Nephron (organoid): Measurements from ENCODE around the gene ZNF292.

Experiments used
- H3K27ac Mint-ChIP-seq, 3 experiments: 2 replicates each; pipeline ENCODE4 v1.8.0; 2020; ENCODE audit warnings: mixed read lengths in 3 of 3, mild to moderate bottlenecking in 2 of 3, moderate library complexity in 1 of 3
- H3K27me3 Mint-ChIP-seq: 2 replicates; pipeline ENCODE4 v1.8.0; 2021; ENCODE audit warnings: low read depth, mild to moderate bottlenecking, moderate library complexity, mixed read lengths
- H3K36me3 Mint-ChIP-seq: 2 replicates; pipeline ENCODE4 v1.8.0; 2020; ENCODE audit warnings: low read depth, mixed read lengths
- H3K4me1 Mint-ChIP-seq: 2 replicates; pipeline ENCODE4 v1.8.0; 2020; ENCODE audit warnings: mixed read lengths
- H3K4me3 Mint-ChIP-seq, 3 experiments: 2 replicates each; pipeline ENCODE4 v1.8.0; 2020; ENCODE audit warnings: mild to moderate bottlenecking in 3 of 3, mixed read lengths in 3 of 3, moderate library complexity in 2 of 3
- H3K9me3 Mint-ChIP-seq: 2 replicates; pipeline ENCODE4 v1.8.0; 2020; ENCODE audit warnings: mixed read lengths
- CTCF ChIP-seq, 3 experiments: fragments of 200-600 bp; sonication (generic); IDR thresholded peaks; one replicate each; pipeline ENCODE4 v1.5.0; 2021; ENCODE audit warnings: antibody characterized with exemption in 3 of 3; ENCODE audit not compliant: unreplicated experiment in 3 of 3

Gene ZNF292

GRCh38 chr6:87251725-87252124, 96.4 kb downstream of the ZNF292 start:
- Mint-ChIP-seq H3K4me1 (no peaks in the 10 kb centered on the region), H3K36me3 (peaks cover 86% of the 10 kb centered on the region), H3K4me3 (no peak overlapping the region)

DNA sequence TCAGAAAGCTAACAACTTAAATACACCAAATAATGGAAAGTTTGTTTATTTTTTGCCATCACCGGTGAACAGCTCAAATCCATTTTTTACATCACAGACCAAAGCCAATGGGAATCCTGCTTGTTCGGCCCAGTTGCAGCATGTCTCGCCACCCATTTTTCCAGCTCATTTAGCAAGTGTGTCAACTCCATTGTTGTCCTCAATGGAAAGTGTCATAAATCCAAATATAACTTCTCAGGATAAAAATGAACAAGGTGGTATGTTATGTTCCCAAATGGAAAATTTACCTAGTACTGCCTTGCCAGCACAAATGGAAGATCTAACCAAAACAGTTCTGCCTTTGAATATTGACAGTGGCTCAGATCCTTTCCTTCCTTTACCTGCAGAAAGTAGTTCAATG, 101.7 kb downstream of the ZNF292 start:
- H3K9me3 Mint-ChIP-seq = peaks cover 2% of the 10 kb centered on the region
- H3K27ac Mint-ChIP-seq = no peak overlapping the region
- no peak overlapping the region for H3K4me3 Mint-ChIP-seq
- H3K27me3 Mint-ChIP-seq = no peaks in the 10 kb centered on the region
- H3K4me1 Mint-ChIP-seq = no peaks in the 10 kb centered on the region
- no peak for TF ChIP-seq CTCF (IDR thresholded peaks at IDR 0.05; ENCODE audit: unreplicated experiment in 3 of 3)
- H3K36me3 Mint-ChIP-seq = peaks cover 89% of the 10 kb centered on the region

More at GRCh38 chr6:87251725-87252124, 96.4 kb downstream of the ZNF292 start:
- Mint-ChIP-seq H3K9me3 (peaks cover 2% of the 10 kb centered on the region), H3K27me3 (no peaks in the 10 kb centered on the region), H3K27ac (no peak overlapping the region)
- no peak for TF ChIP-seq CTCF (IDR thresholded peaks at IDR 0.05; ENCODE audit: unreplicated experiment in 3 of 3)

GRCh38 chr6:87257565-87257964, 102.2 kb downstream of the ZNF292 start:
- H3K4me1 Mint-ChIP-seq = no peaks in the 10 kb centered on the region
- H3K4me3 Mint-ChIP-seq = no peak overlapping the region
- H3K27me3 Mint-ChIP-seq = no peaks in the 10 kb centered on the region
- H3K27ac Mint-ChIP-seq = no peak overlapping the region
- no peak for TF ChIP-seq CTCF (IDR thresholded peaks at IDR 0.05; ENCODE audit: unreplicated experiment in 3 of 3)
- H3K36me3 Mint-ChIP-seq = peaks cover 84% of the 10 kb centered on the region
- peaks cover 2% of the 10 kb centered on the region for H3K9me3 Mint-ChIP-seq

DNA sequence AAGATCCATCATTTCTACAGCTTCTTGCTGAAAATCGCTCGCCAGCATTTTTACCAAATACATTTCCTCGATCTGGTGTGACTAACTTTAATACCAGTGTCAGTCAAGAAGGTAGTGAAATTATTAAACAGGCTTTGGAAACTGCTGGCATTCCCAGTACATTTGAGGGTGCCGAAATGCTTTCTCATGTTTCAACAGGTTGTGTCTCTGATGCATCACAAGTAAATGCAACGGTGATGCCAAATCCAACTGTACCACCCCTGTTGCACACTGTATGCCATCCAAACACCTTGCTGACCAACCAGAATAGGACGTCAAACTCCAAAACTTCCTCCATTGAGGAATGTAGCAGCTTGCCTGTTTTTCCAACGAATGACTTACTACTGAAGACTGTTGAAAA, 102.6 kb downstream of the ZNF292 start:
- peaks cover 82% of the 10 kb centered on the region for H3K36me3 Mint-ChIP-seq
- H3K4me3 Mint-ChIP-seq = no peak overlapping the region
- H3K27ac Mint-ChIP-seq = no peak overlapping the region
- H3K27me3 Mint-ChIP-seq = no peaks in the 10 kb centered on the region
- no peak for TF ChIP-seq CTCF (IDR thresholded peaks at IDR 0.05; ENCODE audit: unreplicated experiment in 3 of 3)
- H3K9me3 Mint-ChIP-seq = peaks cover 2% of the 10 kb centered on the region
- no peaks in the 10 kb centered on the region for H3K4me1 Mint-ChIP-seq

- H3K36me3 Mint-ChIP-seq = peaks cover 71% of the 10 kb centered on the region
- H3K4me1 Mint-ChIP-seq = no peaks in the 10 kb centered on the region
- no peaks in the 10 kb centered on the region for H3K27me3 Mint-ChIP-seq
- H3K9me3 Mint-ChIP-seq = peaks cover 2% of the 10 kb centered on the region
- TF ChIP-seq CTCF (IDR thresholded peaks at IDR 0.05; ENCODE audit: unreplicated experiment in 3 of 3) = no peak
- H3K27ac Mint-ChIP-seq = no peak overlapping the region
- no peak overlapping the region for H3K4me3 Mint-ChIP-seq
Measured at GRCh38 chr6:87259791-87260190, 104.4 kb downstream of the ZNF292 start.

DNA sequence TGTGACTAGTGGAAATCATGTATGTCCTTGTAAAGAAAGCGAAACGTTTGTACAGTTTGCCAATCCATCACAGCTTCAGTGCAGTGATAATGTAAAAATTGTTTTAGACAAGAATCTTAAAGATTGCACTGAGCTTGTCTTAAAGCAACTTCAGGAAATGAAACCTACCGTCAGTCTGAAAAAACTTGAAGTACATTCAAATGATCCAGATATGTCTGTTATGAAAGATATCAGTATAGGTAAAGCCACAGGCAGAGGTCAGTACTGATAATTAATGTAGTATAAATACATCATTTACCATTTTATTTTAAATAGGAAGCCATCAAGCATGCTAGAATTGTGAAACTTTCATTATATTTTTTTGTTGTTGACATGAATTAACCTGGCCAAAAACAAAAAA, 106.2 kb downstream of the ZNF292 start:
- Mint-ChIP-seq H3K27me3 (no peaks in the 10 kb centered on the region), H3K9me3 (no peaks in the 10 kb centered on the region), H3K36me3 (peaks cover 67% of the 10 kb centered on the region), H3K4me3 (no peak overlapping the region), H3K4me1 (no peaks in the 10 kb centered on the region), H3K27ac (no peak overlapping the region)
- no peak for TF ChIP-seq CTCF (IDR thresholded peaks at IDR 0.05; ENCODE audit: unreplicated experiment in 3 of 3)
